DND-41 (cell line): ENCODE data around the gene MITF.

Experiments
- ATAC-seq: fragments of 200-7000 bp; cut with Tn5 transposase; 3 replicates; pipeline ENCODE4 v1.9.1; 2021; ENCODE audit warnings: low read depth; ENCODE audit not compliant: insufficient read depth
- DNase-seq: peaks from one replicate; pipeline ENCODE4 v3.0.0-alpha.2; 2020
- H2AFZ ChIP-seq: 2 replicates; pipeline ENCODE4 v1.6.0; 2012; ENCODE audit warnings: low read depth, low read length
- H3K27ac ChIP-seq: 2 replicates; pipeline ENCODE4 v1.5.1; 2012; ENCODE audit warnings: low read length, inconsistent platforms
- H3K27me3 ChIP-seq: fragments of 200-600 bp; sonication (generic); 2 replicates; pipeline ENCODE4 v1.6.0; 2012; ENCODE audit warnings: low read length, mild to moderate bottlenecking, inconsistent platforms; ENCODE audit not compliant: insufficient read depth, poor library complexity
- H3K36me3 ChIP-seq: 2 replicates; pipeline ENCODE4 v1.5.1; 2012; ENCODE audit warnings: low read length, inconsistent platforms; ENCODE audit not compliant: insufficient read depth
- H3K4me1 ChIP-seq: 2 replicates; pipeline ENCODE4 v1.5.1; 2012; ENCODE audit warnings: mild to moderate bottlenecking, low read length; ENCODE audit not compliant: insufficient read depth
- H3K4me2 ChIP-seq: 2 replicates; pipeline ENCODE4 v1.6.0; 2012; ENCODE audit warnings: mild to moderate bottlenecking, moderate library complexity, low read length, inconsistent platforms; ENCODE audit not compliant: insufficient read depth
- H3K4me3 ChIP-seq, 2 experiments: fragments of 200-600 bp in 1 of 2; shearing (Covaris generic) in 1 of 2; 2 replicates each; pipeline ENCODE4 v1.5.1; 2012 to 2016; ENCODE audit warnings: inconsistent platforms in 2 of 2, low read length in 2 of 2, mild to moderate bottlenecking in 2 of 2, low read depth in 1 of 2, moderate library complexity in 1 of 2
- H3K79me2 ChIP-seq: 2 replicates; pipeline ENCODE4 v1.6.0; 2012; ENCODE audit warnings: low read length, inconsistent platforms; ENCODE audit not compliant: insufficient read depth
- H3K9ac ChIP-seq: 2 replicates; pipeline ENCODE4 v1.6.0; 2012; ENCODE audit warnings: low read depth, mild to moderate bottlenecking, inconsistent platforms, low read length, moderate library complexity
- H3K9me3 ChIP-seq: 2 replicates; pipeline ENCODE4 v1.5.1; 2012; ENCODE audit warnings: low read length, moderate library complexity, mild to moderate bottlenecking, inconsistent platforms; ENCODE audit not compliant: insufficient read depth, severe bottlenecking
- H4K20me1 ChIP-seq: 2 replicates; pipeline ENCODE4 v1.6.0; 2012; ENCODE audit warnings: low read length; ENCODE audit not compliant: insufficient read depth
- CTCF ChIP-seq: IDR thresholded peaks from 2 replicates; pipeline ENCODE4 v1.5.1; 2012; ENCODE audit warnings: borderline replicate concordance, low read length, moderate library complexity, mild to moderate bottlenecking; ENCODE audit not compliant: poor library complexity, severe bottlenecking; ENCODE audit errors: extremely low read depth
- EZH2 ChIP-seq: IDR thresholded peaks from 3 replicates; pipeline ENCODE4 v1.6.1; 2012; ENCODE audit warnings: borderline replicate concordance, low read depth, mild to moderate bottlenecking, moderate library complexity, low read length, inconsistent platforms; ENCODE audit not compliant: severe bottlenecking

MITF gene

GRCh38 chr3:69938931-69939330 lies 199.7 kb downstream of the MITF start:
- Histone ChIP-seq H2AFZ (no peak overlapping the region), H3K79me2 (no peaks in the 10 kb centered on the region), H3K27me3 (no peaks in the 10 kb centered on the region), H3K9ac (no peak overlapping the region), H3K27ac (no peak overlapping the region), H3K4me1 (no peaks in the 10 kb centered on the region), H4K20me1 (no peaks in the 10 kb centered on the region), H3K4me2 (no peak overlapping the region), H3K9me3 (no peaks in the 10 kb centered on the region), H3K36me3 (no peaks in the 10 kb centered on the region), H3K4me3 (no peak overlapping the region)
- ATAC-seq (no peak), DNase-seq (no peak)
- no peak for TF ChIP-seq CTCF
- no peak for TF ChIP-seq EZH2

GRCh38 chr3:69941037-69941436 lies 201.8 kb downstream of the MITF start:
- no peaks in the 10 kb centered on the region for H3K27me3 ChIP-seq
- DNase-seq (no peak), ATAC-seq (no peak)
- TF ChIP-seq CTCF (no peak), EZH2 (no peak)
- H3K4me2 ChIP-seq, result no peak overlapping the region
- H3K9me3 ChIP-seq, result no peaks in the 10 kb centered on the region
- H3K27ac ChIP-seq, result no peak overlapping the region
- H3K4me3 ChIP-seq, result no peak overlapping the region
- no peaks in the 10 kb centered on the region for H3K4me1 ChIP-seq
- H2AFZ ChIP-seq, result no peak overlapping the region
- H3K79me2 ChIP-seq, result no peaks in the 10 kb centered on the region
- H3K9ac ChIP-seq, result no peak overlapping the region
- H4K20me1 ChIP-seq, result no peaks in the 10 kb centered on the region
- H3K36me3 ChIP-seq, result no peaks in the 10 kb centered on the region

GRCh38 chr3:69941439-69942176 lies 202.3 kb downstream of the MITF start:
- DNase-seq (no peak), ATAC-seq (no peak)
- H3K9me3 ChIP-seq, result no peaks in the 10 kb centered on the region
- no peak overlapping the region for H3K27ac ChIP-seq
- no peak overlapping the region for H3K9ac ChIP-seq
- H3K4me1 ChIP-seq, result no peaks in the 10 kb centered on the region
- H3K4me3 ChIP-seq, result no peak overlapping the region
- no peaks in the 10 kb centered on the region for H4K20me1 ChIP-seq
- no peaks in the 10 kb centered on the region for H3K27me3 ChIP-seq
- no peaks in the 10 kb centered on the region for H3K36me3 ChIP-seq
- H3K4me2 ChIP-seq, result no peak overlapping the region
- no peak for TF ChIP-seq EZH2
- TF ChIP-seq CTCF, result no peak
- no peak overlapping the region for H2AFZ ChIP-seq
- no peaks in the 10 kb centered on the region for H3K79me2 ChIP-seq
